Measurements from ENCODE around the gene UNK. TPM values are rescaled to one million over a fixed set of nuclear protein-coding genes. Genes with fewer than 3 reads are reported as not detected.

Gene UNK
- total and polyA plus RNA-seq, 9 of the 15 experiments (the other 6 are each of a cell fraction or from before 2014, with no cell fraction given): 12.8 to 38.6 (median 24.8) TPM

DNA sequence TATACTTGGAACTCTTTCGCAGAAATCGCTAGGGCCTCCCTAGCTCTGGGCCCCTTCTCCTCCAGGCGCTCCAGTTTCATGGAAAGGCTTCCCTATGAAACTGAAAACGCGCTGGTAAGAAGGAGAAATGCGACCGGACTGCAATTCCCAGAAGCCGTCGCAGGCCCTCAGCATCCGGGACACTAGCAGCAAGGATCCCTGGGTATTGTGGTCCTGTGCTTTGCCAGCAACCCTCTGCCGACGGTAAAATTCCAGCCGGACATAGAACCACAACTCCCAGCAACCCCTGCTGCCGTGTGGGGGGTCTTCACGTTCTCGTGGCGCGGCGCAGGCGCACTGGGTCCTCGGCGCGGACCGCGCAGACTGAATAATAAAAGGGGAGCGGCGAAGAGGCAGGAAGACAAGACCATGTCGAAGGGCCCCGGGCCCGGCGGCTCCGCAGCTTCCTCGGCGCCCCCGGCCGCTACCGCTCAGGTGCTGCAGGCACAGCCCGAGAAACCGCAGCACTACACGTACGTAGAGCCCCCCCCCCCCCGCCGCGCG lies at the start of gene UNK (continued):
- TF ChIP-seq, protein P1, sequence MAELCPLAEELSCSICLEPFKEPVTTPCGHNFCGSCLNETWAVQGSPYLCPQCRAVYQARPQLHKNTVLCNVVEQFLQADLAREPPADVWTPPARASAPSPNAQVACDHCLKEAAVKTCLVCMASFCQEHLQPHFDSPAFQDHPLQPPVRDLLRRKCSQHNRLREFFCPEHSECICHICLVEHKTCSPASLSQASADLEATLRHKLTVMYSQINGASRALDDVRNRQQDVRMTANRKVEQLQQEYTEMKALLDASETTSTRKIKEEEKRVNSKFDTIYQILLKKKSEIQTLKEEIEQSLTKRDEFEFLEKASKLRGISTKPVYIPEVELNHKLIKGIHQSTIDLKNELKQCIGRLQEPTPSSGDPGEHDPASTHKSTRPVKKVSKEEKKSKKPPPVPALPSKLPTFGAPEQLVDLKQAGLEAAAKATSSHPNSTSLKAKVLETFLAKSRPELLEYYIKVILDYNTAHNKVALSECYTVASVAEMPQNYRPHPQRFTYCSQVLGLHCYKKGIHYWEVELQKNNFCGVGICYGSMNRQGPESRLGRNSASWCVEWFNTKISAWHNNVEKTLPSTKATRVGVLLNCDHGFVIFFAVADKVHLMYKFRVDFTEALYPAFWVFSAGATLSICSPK (IDR thresholded peaks at IDR 0.05; ENCODE audit: borderline replicate concordance): no peak
- no peak for TF ChIP-seq ZSCAN29 (IDR thresholded peaks at IDR 0.05)
- peak; percentile 77; the same call in 1 of the 2 replicates for TF ChIP-seq DDX20 (tag; IDR thresholded peaks at IDR 0.05; ENCODE audit: low read depth)
- no peak for TF ChIP-seq ETS2 (tag; IDR thresholded peaks at IDR 0.05; ENCODE audit: borderline replicate concordance, poor library complexity, severe bottlenecking)
- no peak for TF ChIP-seq SMAD1 (IDR thresholded peaks at IDR 0.05; ENCODE audit: low read depth, low read length, partially characterized antibody)
- TF ChIP-seq, protein P2, sequence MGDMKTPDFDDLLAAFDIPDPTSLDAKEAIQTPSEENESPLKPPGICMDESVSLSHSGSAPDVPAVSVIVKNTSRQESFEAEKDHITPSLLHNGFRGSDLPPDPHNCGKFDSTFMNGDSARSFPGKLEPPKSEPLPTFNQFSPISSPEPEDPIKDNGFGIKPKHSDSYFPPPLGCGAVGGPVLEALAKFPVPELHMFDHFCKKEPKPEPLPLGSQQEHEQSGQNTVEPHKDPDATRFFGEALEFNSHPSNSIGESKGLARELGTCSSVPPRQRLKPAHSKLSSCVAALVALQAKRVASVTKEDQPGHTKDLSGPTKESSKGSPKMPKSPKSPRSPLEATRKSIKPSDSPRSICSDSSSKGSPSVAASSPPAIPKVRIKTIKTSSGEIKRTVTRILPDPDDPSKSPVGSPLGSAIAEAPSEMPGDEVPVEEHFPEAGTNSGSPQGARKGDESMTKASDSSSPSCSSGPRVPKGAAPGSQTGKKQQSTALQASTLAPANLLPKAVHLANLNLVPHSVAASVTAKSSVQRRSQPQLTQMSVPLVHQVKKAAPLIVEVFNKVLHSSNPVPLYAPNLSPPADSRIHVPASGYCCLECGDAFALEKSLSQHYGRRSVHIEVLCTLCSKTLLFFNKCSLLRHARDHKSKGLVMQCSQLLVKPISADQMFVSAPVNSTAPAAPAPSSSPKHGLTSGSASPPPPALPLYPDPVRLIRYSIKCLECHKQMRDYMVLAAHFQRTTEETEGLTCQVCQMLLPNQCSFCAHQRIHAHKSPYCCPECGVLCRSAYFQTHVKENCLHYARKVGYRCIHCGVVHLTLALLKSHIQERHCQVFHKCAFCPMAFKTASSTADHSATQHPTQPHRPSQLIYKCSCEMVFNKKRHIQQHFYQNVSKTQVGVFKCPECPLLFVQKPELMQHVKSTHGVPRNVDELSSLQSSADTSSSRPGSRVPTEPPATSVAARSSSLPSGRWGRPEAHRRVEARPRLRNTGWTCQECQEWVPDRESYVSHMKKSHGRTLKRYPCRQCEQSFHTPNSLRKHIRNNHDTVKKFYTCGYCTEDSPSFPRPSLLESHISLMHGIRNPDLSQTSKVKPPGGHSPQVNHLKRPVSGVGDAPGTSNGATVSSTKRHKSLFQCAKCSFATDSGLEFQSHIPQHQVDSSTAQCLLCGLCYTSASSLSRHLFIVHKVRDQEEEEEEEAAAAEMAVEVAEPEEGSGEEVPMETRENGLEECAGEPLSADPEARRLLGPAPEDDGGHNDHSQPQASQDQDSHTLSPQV (IDR thresholded peaks at IDR 0.05): peak; percentile 3
- no peak for TF ChIP-seq ZNF3 (CRISPR knock-in tag; IDR thresholded peaks at IDR 0.05)
- TF ChIP-seq CCAR2 (IDR thresholded peaks at IDR 0.05; ENCODE audit: low read depth, low read length): no peak
- no peak for TF ChIP-seq ZNF347 (CRISPR knock-in tag; IDR thresholded peaks at IDR 0.05; ENCODE audit: low read depth)
- TF ChIP-seq TBL1XR1 (IDR thresholded peaks at IDR 0.05; ENCODE audit: low read length in 2 of 2): no peak
- no peak for TF ChIP-seq ZNF551 (CRISPR knock-in tag; IDR thresholded peaks at IDR 0.05)
- peak; percentile 85 for TF ChIP-seq NR2C1 (IDR thresholded peaks at IDR 0.05)
- TF ChIP-seq NR2C1 (tag; IDR thresholded peaks at IDR 0.05): peak; percentile 95
- no peak for TF ChIP-seq ZNF217 (CRISPR knock-in tag; IDR thresholded peaks at IDR 0.05)
- no peak for TF ChIP-seq RAD51 (IDR thresholded peaks at IDR 0.05; ENCODE audit: borderline replicate concordance, low read depth)
- TF ChIP-seq, protein P3, sequence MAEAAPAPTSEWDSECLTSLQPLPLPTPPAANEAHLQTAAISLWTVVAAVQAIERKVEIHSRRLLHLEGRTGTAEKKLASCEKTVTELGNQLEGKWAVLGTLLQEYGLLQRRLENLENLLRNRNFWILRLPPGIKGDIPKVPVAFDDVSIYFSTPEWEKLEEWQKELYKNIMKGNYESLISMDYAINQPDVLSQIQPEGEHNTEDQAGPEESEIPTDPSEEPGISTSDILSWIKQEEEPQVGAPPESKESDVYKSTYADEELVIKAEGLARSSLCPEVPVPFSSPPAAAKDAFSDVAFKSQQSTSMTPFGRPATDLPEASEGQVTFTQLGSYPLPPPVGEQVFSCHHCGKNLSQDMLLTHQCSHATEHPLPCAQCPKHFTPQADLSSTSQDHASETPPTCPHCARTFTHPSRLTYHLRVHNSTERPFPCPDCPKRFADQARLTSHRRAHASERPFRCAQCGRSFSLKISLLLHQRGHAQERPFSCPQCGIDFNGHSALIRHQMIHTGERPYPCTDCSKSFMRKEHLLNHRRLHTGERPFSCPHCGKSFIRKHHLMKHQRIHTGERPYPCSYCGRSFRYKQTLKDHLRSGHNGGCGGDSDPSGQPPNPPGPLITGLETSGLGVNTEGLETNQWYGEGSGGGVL (CRISPR knock-in tag; IDR thresholded peaks at IDR 0.05): no peak
- TF ChIP-seq TOE1 (IDR thresholded peaks at IDR 0.05; ENCODE audit: borderline replicate concordance): no peak
- TF ChIP-seq TOE1 (CRISPR knock-in tag; IDR thresholded peaks at IDR 0.05; ENCODE audit: borderline replicate concordance, low read depth): no peak
- TF ChIP-seq, protein P4, sequence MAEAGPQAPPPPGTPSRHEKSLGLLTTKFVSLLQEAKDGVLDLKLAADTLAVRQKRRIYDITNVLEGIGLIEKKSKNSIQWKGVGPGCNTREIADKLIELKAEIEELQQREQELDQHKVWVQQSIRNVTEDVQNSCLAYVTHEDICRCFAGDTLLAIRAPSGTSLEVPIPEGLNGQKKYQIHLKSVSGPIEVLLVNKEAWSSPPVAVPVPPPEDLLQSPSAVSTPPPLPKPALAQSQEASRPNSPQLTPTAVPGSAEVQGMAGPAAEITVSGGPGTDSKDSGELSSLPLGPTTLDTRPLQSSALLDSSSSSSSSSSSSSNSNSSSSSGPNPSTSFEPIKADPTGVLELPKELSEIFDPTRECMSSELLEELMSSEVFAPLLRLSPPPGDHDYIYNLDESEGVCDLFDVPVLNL (CRISPR knock-in tag; IDR thresholded peaks at IDR 0.05; ENCODE audit: low read depth): no peak
